Bronchial epithelial cell (primary cell): ENCODE results near the gene CDK5R1. TPM values are rescaled to one million over a fixed set of nuclear protein-coding genes. Genes with fewer than 3 reads are reported as not detected.

Experiments
- DNase-seq: peaks from one replicate; pipeline ENCODE4 v3.0.0-alpha.2; 2010; ENCODE audit warnings: low read depth
- FAIRE-seq: peaks from 2 replicates; lab custom pipeline; 2011; peaks lifted over from hg19 to GRCh38; lab: Jason Lieb, UNC
- H3K27me3 ChIP-seq: 2 replicates; pipeline ENCODE4 v1.5.1; 2011; ENCODE audit warnings: low read length; ENCODE audit not compliant: control insufficient read depth, insufficient read depth
- H3K36me3 ChIP-seq: 2 replicates; pipeline ENCODE4 v1.5.1; 2011; ENCODE audit warnings: low read length; ENCODE audit not compliant: control insufficient read depth, insufficient read depth
- H3K4me3 ChIP-seq: 2 replicates; pipeline ENCODE4 v1.5.1; 2011; ENCODE audit warnings: mild to moderate bottlenecking, low read depth, low read length, control low read depth
- total RNA-seq: library from RNA; depleted of rRNA; stranded (reverse); fragments of >200 nt; gene quantifications from 2 replicates; pipeline ENCODE4 v1.2.1, GENCODE V29; 2014
- TF ChIP-seq, protein P1 (sequence below): IDR thresholded peaks from 2 replicates; pipeline ENCODE4 v1.5.1; 2011; ENCODE audit warnings: mild to moderate bottlenecking, moderate library complexity, low read length, control low read depth, inconsistent platforms; ENCODE audit not compliant: insufficient read depth, severe bottlenecking

The CDK5R1 gene
- total RNA-seq, 1 donor from 2014 or later = 2.9 TPM

DNA sequence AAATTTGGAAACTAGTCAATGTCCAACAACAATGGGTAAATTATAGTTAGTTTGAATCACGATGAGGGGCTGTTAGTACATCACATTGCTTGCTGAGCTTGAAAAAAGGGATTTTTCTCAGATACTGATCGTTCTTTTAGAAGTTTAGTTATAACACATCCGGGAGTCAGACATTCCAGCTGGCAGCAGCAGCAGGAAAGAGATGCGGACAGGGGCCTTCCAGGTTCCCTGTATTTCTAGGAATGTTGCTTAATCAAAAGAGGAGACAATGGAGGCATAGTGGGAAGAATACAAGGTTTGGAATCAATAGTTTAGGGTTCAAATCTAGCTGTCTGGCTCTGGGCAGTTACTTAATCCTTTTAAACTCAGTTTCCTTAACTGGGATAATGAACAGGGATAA, 27.8 kb downstream of the CDK5R1 start:
- Histone ChIP-seq H3K4me3 (no peak overlapping the region), H3K27me3 (no peaks in the 10 kb centered on the region), H3K36me3 (no peaks in the 10 kb centered on the region)
- FAIRE-seq (no peak), DNase-seq (no peak)
- TF ChIP-seq, protein P1, sequence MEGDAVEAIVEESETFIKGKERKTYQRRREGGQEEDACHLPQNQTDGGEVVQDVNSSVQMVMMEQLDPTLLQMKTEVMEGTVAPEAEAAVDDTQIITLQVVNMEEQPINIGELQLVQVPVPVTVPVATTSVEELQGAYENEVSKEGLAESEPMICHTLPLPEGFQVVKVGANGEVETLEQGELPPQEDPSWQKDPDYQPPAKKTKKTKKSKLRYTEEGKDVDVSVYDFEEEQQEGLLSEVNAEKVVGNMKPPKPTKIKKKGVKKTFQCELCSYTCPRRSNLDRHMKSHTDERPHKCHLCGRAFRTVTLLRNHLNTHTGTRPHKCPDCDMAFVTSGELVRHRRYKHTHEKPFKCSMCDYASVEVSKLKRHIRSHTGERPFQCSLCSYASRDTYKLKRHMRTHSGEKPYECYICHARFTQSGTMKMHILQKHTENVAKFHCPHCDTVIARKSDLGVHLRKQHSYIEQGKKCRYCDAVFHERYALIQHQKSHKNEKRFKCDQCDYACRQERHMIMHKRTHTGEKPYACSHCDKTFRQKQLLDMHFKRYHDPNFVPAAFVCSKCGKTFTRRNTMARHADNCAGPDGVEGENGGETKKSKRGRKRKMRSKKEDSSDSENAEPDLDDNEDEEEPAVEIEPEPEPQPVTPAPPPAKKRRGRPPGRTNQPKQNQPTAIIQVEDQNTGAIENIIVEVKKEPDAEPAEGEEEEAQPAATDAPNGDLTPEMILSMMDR = no peak

GRCh38 chr17:32515677-32516383, 29.0 kb downstream of the CDK5R1 start:
- Histone ChIP-seq H3K36me3 (no peaks in the 10 kb centered on the region), H3K4me3 (no peak overlapping the region), H3K27me3 (no peaks in the 10 kb centered on the region)
- FAIRE-seq (no peak), DNase-seq (no peak)
- TF ChIP-seq, protein P1 = no peak

DNA sequence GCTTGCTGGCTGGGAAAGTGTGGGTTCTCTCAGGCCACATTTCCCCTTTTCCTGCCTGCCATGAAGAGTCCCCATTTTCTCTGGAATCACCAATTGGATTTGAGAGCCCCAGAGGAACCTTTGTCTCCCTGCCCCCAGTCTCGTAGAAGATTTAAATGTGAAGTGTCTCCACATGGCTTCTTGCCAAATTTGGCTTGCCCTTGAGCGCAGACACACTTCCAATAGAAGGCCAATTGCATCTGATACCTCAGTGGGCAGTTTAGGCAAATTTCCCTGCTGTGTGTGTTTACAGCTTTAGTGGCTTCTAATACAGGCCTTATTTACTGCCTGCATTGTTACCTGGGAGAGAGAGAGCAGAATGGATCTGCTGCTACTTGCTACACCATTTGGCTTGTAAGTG, 29.7 kb downstream of the CDK5R1 start:
- FAIRE-seq = no peak
- no peak overlapping the region for H3K4me3 ChIP-seq
- H3K36me3 ChIP-seq = no peaks in the 10 kb centered on the region
- TF ChIP-seq, protein P1 = no peak
- no peaks in the 10 kb centered on the region for H3K27me3 ChIP-seq
- no peak for DNase-seq

- H3K27me3 ChIP-seq = no peaks in the 10 kb centered on the region
- FAIRE-seq (no peak), DNase-seq (no peak)
- no peaks in the 10 kb centered on the region for H3K36me3 ChIP-seq
- TF ChIP-seq, protein P1 = no peak
- H3K4me3 ChIP-seq = no peak overlapping the region
Observed at GRCh38 chr17:32516940-32517701, 30.3 kb downstream of the CDK5R1 start.

- no peak for DNase-seq
- no peaks in the 10 kb centered on the region for H3K27me3 ChIP-seq
- FAIRE-seq = no peak
- no peaks in the 10 kb centered on the region for H3K36me3 ChIP-seq
- TF ChIP-seq, protein P1 = no peak
- no peak overlapping the region for H3K4me3 ChIP-seq
Observed at GRCh38 chr17:32517982-32518381, 31.2 kb downstream of the CDK5R1 start.
